Esophagus muscularis mucosa (tissue), 3 donors: ENCODE measurements around the gene SNRPF.

Experiments used
- EP300 ChIP-seq: sonication (generic); formaldehyde crosslinking; IDR thresholded peaks from one replicate; pipeline ENCODE4 v1.6.1; 2017; ENCODE audit warnings: antibody characterized with exemption
- TF ChIP-seq, protein P1 (sequence below), 3 experiments: fragments of 200-600 bp in 2 of 3; fragments of 450-650 bp in 1 of 3; sonication (generic) in 2 of 3; IDR thresholded peaks; one replicate each; pipeline ENCODE4 v1.5.1; 2017 to 2019; ENCODE audit warnings: antibody characterized with exemption in 3 of 3, mild to moderate bottlenecking in 2 of 3, moderate library complexity in 1 of 3

- TF ChIP-seq, protein P1, sequence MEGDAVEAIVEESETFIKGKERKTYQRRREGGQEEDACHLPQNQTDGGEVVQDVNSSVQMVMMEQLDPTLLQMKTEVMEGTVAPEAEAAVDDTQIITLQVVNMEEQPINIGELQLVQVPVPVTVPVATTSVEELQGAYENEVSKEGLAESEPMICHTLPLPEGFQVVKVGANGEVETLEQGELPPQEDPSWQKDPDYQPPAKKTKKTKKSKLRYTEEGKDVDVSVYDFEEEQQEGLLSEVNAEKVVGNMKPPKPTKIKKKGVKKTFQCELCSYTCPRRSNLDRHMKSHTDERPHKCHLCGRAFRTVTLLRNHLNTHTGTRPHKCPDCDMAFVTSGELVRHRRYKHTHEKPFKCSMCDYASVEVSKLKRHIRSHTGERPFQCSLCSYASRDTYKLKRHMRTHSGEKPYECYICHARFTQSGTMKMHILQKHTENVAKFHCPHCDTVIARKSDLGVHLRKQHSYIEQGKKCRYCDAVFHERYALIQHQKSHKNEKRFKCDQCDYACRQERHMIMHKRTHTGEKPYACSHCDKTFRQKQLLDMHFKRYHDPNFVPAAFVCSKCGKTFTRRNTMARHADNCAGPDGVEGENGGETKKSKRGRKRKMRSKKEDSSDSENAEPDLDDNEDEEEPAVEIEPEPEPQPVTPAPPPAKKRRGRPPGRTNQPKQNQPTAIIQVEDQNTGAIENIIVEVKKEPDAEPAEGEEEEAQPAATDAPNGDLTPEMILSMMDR (IDR thresholded peaks at IDR 0.05) = no peak
- TF ChIP-seq EP300 = no peak
Measured at GRCh38 chr12:95898081-95898480, 39.3 kb downstream of the SNRPF start.
